ENCODE data around the gene GPATCH11.

The GPATCH11 gene

DNA sequence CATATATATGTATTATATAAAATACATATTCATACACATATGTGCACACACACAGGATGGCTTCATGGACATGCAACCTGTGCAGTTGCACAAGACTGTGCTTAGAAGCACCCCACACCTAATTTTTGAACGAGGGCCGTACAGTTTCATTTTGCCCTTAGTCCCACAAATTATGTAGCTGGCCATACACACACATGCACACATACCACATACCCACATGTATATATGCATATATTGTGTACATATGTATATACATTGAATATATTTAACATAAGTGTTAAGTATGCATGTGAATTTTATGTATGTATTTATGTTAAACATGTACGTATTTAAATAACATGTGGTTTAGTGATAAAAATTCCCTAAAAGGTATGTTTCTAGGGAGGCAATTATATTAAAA is 18.3 kb downstream of the GPATCH11 start:
- Histone ChIP-seq H3K9me3 (ENCODE audit: control insufficient read depth, low read length) (no peaks in the 10 kb centered on the region), H3K36me3 (ENCODE audit: control insufficient read depth, insufficient read depth, low read length) (no peaks in the 10 kb centered on the region), H3K27me3 (ENCODE audit: control insufficient read depth, insufficient read depth, low read length, poor library complexity, severe bottlenecking) (no peaks in the 10 kb centered on the region), H3K4me3 (ENCODE audit: insufficient read depth, low read depth, low read length) (no peak overlapping the region), H3K27ac (ENCODE audit: insufficient read depth, low read depth, low read length, poor library complexity, severe bottlenecking) (no peak overlapping the region), H3K4me1 (ENCODE audit: control insufficient read depth, insufficient read depth, low read length) (no peaks in the 10 kb centered on the region)
- WGBS, 2 experiments = 91 to 97% methylated on average over 3 of the region's 3 CpGs

- no peaks in the 10 kb centered on the region for H3K9me3 ChIP-seq (ENCODE audit: control insufficient read depth, low read length)
- H3K4me1 ChIP-seq (ENCODE audit: control insufficient read depth, insufficient read depth, low read length) = no peaks in the 10 kb centered on the region
- WGBS, 2 experiments = 84 to 86% methylated on average over 1 of the region's 2 CpGs
- no peaks in the 10 kb centered on the region for H3K36me3 ChIP-seq (ENCODE audit: control insufficient read depth, insufficient read depth, low read length)
- H3K27ac ChIP-seq (ENCODE audit: insufficient read depth, low read depth, low read length, poor library complexity, severe bottlenecking) = no peak overlapping the region
- H3K27me3 ChIP-seq (ENCODE audit: control insufficient read depth, insufficient read depth, low read length, poor library complexity, severe bottlenecking) = no peaks in the 10 kb centered on the region
- no peak overlapping the region for H3K4me3 ChIP-seq (ENCODE audit: insufficient read depth, low read depth, low read length)
Observed at GRCh38 chr2:37104178-37104577, 19.9 kb downstream of the GPATCH11 start.

DNA sequence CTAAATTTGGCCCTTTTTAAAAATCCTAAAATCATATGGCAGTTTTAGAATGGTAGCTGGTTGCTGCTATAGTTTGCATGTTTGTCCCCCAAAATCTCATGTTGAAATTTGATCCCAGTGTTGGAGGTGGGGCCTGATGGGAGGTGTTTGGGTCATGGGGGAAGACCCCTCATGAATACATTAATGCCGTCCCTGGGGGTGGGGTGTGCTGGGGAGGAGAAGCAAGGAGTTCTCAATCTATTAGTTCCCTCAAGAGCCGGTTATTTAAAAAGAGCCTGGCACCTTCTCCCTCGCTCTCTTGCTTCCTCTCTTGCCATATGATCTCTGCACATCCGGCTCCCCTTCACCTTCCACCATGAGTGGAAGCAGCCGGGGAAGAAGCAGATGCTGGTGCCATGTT is 20.8 kb downstream of the GPATCH11 start:
- Histone ChIP-seq H3K9me3 (ENCODE audit: control insufficient read depth, low read length) (no peaks in the 10 kb centered on the region), H3K27me3 (ENCODE audit: control insufficient read depth, insufficient read depth, low read length, poor library complexity, severe bottlenecking) (no peaks in the 10 kb centered on the region), H3K36me3 (ENCODE audit: control insufficient read depth, insufficient read depth, low read length) (no peaks in the 10 kb centered on the region), H3K4me3 (ENCODE audit: insufficient read depth, low read depth, low read length) (no peak overlapping the region), H3K4me1 (ENCODE audit: control insufficient read depth, insufficient read depth, low read length) (no peaks in the 10 kb centered on the region), H3K27ac (ENCODE audit: insufficient read depth, low read depth, low read length, poor library complexity, severe bottlenecking) (no peak overlapping the region)
- WGBS, 2 experiments = 79 to 80% methylated on average over 5 of the region's 5 CpGs

DNA sequence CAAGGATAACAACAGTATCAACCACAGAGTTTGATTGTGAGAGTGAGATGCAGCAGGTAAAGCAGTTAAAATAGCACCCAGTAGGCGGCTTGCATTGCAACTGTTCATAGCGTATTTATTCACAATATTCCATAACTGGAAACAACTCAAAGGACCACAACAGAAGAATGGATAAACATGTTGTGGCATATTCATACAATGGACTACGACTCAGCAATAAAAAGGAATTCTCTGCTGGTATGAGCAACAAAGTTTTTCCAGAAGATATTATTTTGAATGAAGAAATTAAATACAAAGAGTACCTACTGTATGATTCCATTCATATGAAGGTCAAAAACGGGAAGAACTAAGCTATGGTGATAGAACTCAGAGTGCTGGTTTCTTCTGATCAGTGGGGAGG is 25.2 kb downstream of the GPATCH11 start:
- Histone ChIP-seq H3K36me3 (ENCODE audit: control insufficient read depth, insufficient read depth, low read length) (no peaks in the 10 kb centered on the region), H3K27me3 (ENCODE audit: control insufficient read depth, insufficient read depth, low read length, poor library complexity, severe bottlenecking) (no peaks in the 10 kb centered on the region)
- WGBS, 2 experiments = 93 to 98% methylated on average over 4 of the region's 4 CpGs

DNA sequence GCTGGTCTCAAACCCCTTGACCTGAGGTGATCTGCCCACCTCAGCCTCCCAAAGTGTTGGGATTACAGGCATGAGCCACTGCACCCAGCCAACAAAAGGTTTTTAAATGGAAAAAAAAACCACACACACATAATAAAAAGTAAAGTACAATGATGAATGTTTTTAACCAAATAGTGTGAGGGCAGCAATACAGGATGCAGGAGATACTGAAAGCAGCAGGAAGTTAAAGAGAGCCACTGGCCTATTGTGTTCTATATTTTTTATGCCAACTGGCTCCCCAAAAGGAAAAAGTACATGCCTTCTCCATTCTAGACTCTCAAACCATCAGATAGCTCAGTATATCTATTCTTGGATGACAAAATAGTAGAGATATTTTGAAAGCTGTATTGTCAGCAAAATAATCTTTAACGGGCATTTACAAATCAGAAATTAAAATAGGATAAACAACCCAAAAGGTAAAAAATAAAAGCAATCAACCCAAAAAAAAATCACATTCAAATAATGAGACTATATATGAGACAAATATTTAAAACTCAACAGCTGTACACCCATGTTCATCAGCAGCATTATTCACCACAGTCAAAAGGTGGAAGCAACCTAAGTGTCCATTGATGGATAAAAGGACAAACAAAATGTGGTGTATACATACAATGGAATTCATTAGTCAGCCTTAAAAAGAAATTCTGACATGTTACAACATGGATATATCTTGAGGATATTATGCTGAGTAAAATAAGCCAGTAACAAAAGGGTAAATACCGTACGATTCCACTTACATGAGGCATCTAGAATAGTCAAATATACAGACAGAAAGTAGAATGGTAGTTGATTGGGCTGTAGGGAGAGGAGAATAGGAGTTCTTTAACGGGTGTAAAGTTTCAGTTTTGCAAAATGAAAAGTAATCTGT is 26.2 kb downstream of the GPATCH11 start:
- H3K9me3 ChIP-seq (ENCODE audit: control insufficient read depth, low read length) = no peaks in the 10 kb centered on the region
- peaks cover 4% of the 10 kb centered on the region for H3K36me3 ChIP-seq (ENCODE audit: control insufficient read depth, insufficient read depth, low read length)
- H3K4me1 ChIP-seq (ENCODE audit: control insufficient read depth, insufficient read depth, low read length) = no peaks in the 10 kb centered on the region
- no peaks in the 10 kb centered on the region for H3K27me3 ChIP-seq (ENCODE audit: control insufficient read depth, insufficient read depth, low read length, poor library complexity, severe bottlenecking)
- H3K4me3 ChIP-seq (ENCODE audit: insufficient read depth, low read depth, low read length) = no peak overlapping the region
- no peak overlapping the region for H3K27ac ChIP-seq (ENCODE audit: insufficient read depth, low read depth, low read length, poor library complexity, severe bottlenecking)
- WGBS, 2 experiments = 98 to 100% methylated on average over 3 of the region's 4 CpGs

More for the DNA sequence above, 25.2 kb downstream of the GPATCH11 start:
- no peak overlapping the region for H3K4me3 ChIP-seq (ENCODE audit: insufficient read depth, low read depth, low read length)
- no peak overlapping the region for H3K27ac ChIP-seq (ENCODE audit: insufficient read depth, low read depth, low read length, poor library complexity, severe bottlenecking)
- H3K4me1 ChIP-seq (ENCODE audit: control insufficient read depth, insufficient read depth, low read length) = no peaks in the 10 kb centered on the region
- no peaks in the 10 kb centered on the region for H3K9me3 ChIP-seq (ENCODE audit: control insufficient read depth, low read length)

- WGBS, 2 experiments = 46 to 48% methylated on average over 2 of the region's 2 CpGs
- Histone ChIP-seq H3K36me3 (ENCODE audit: control insufficient read depth, insufficient read depth, low read length) (peaks cover 10% of the 10 kb centered on the region), H3K27ac (ENCODE audit: insufficient read depth, low read depth, low read length, poor library complexity, severe bottlenecking) (no peak overlapping the region), H3K4me1 (ENCODE audit: control insufficient read depth, insufficient read depth, low read length) (no peaks in the 10 kb centered on the region), H3K4me3 (ENCODE audit: insufficient read depth, low read depth, low read length) (no peak overlapping the region), H3K27me3 (ENCODE audit: control insufficient read depth, insufficient read depth, low read length, poor library complexity, severe bottlenecking) (no peaks in the 10 kb centered on the region), H3K9me3 (ENCODE audit: control insufficient read depth, low read length) (no peaks in the 10 kb centered on the region)
Observed at GRCh38 chr2:37111958-37112357, 27.6 kb downstream of the GPATCH11 start.

- Histone ChIP-seq H3K4me3 (ENCODE audit: insufficient read depth, low read depth, low read length) (no peak overlapping the region), H3K27ac (ENCODE audit: insufficient read depth, low read depth, low read length, poor library complexity, severe bottlenecking) (no peak overlapping the region), H3K4me1 (ENCODE audit: control insufficient read depth, insufficient read depth, low read length) (no peaks in the 10 kb centered on the region), H3K27me3 (ENCODE audit: control insufficient read depth, insufficient read depth, low read length, poor library complexity, severe bottlenecking) (no peaks in the 10 kb centered on the region), H3K36me3 (ENCODE audit: control insufficient read depth, insufficient read depth, low read length) (peaks cover 10% of the 10 kb centered on the region), H3K9me3 (ENCODE audit: control insufficient read depth, low read length) (no peaks in the 10 kb centered on the region)
- WGBS, 2 experiments = 85 to 100% methylated on average over 1 of the region's 1 CpG
Observed at GRCh38 chr2:37117566-37117965, 33.2 kb downstream of the GPATCH11 start.

GRCh38 chr2:37119157-37119556 is 34.8 kb downstream of the GPATCH11 start:
- 97 to 98% methylated on average over 5 of the region's 5 CpGs for WGBS, 2 experiments
- Histone ChIP-seq H3K27ac (ENCODE audit: insufficient read depth, low read depth, low read length, poor library complexity, severe bottlenecking) (no peak overlapping the region), H3K9me3 (ENCODE audit: control insufficient read depth, low read length) (no peaks in the 10 kb centered on the region), H3K4me3 (ENCODE audit: insufficient read depth, low read depth, low read length) (no peak overlapping the region), H3K4me1 (ENCODE audit: control insufficient read depth, insufficient read depth, low read length) (no peaks in the 10 kb centered on the region), H3K36me3 (ENCODE audit: control insufficient read depth, insufficient read depth, low read length) (peaks cover 10% of the 10 kb centered on the region), H3K27me3 (ENCODE audit: control insufficient read depth, insufficient read depth, low read length, poor library complexity, severe bottlenecking) (no peaks in the 10 kb centered on the region)

- WGBS, 2 experiments = 87 to 96% methylated on average over 2 of the region's 2 CpGs
- no peaks in the 10 kb centered on the region for H3K9me3 ChIP-seq (ENCODE audit: control insufficient read depth, low read length)
- no peak overlapping the region for H3K27ac ChIP-seq (ENCODE audit: insufficient read depth, low read depth, low read length, poor library complexity, severe bottlenecking)
Observed at GRCh38 chr2:37125416-37125815, 41.1 kb downstream of the GPATCH11 start.

DNA sequence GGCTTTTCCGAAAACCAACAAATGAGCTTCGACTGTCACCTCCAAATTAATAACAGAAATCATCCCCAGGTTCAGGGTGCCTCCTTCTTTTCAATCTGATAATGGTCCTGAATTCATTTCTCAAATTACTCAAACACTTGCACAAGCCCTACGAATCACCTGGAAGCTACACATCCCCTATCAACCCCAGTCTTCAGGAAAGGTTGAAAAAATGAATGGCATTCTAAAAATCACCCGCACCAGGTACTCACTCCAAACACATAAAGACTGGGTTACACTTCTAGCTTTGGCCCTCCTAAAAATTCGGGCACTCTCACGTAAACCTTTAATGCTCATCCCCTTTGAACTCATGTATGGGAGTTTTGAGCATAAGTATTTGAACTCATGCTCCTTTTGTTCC is 48.6 kb downstream of the GPATCH11 start:
- Histone ChIP-seq H3K27ac (ENCODE audit: insufficient read depth, low read depth, low read length, poor library complexity, severe bottlenecking) (no peak overlapping the region), H3K27me3 (ENCODE audit: control insufficient read depth, insufficient read depth, low read length, poor library complexity, severe bottlenecking) (no peaks in the 10 kb centered on the region), H3K4me3 (ENCODE audit: insufficient read depth, low read depth, low read length) (no peak overlapping the region), H3K9me3 (ENCODE audit: control insufficient read depth, low read length) (no peaks in the 10 kb centered on the region), H3K36me3 (ENCODE audit: control insufficient read depth, insufficient read depth, low read length) (peaks cover 10% of the 10 kb centered on the region), H3K4me1 (ENCODE audit: control insufficient read depth, insufficient read depth, low read length) (no peaks in the 10 kb centered on the region)
- 94 to 96% methylated on average over 6 of the region's 6 CpGs for WGBS, 2 experiments

More at GRCh38 chr2:37125416-37125815, 41.1 kb downstream of the GPATCH11 start:
- Histone ChIP-seq H3K4me3 (ENCODE audit: insufficient read depth, low read depth, low read length) (no peak overlapping the region), H3K4me1 (ENCODE audit: control insufficient read depth, insufficient read depth, low read length) (no peaks in the 10 kb centered on the region), H3K36me3 (ENCODE audit: control insufficient read depth, insufficient read depth, low read length) (peaks cover 5% of the 10 kb centered on the region), H3K27me3 (ENCODE audit: control insufficient read depth, insufficient read depth, low read length, poor library complexity, severe bottlenecking) (no peaks in the 10 kb centered on the region)

Data from ectodermal cell (in vitro differentiated cells).